Lower leg skin (tissue), 3 donors: ENCODE data around the gene DLG2.

Experiments used
- POLR2A ChIP-seq, 2 donors: fragments of 450-650 bp; IDR thresholded peaks; one replicate each; pipeline ENCODE4 v1.6.1; 2016 to 2017; ENCODE audit warnings: antibody characterized with exemption in 2 of 2, mild to moderate bottlenecking in 1 of 2, moderate library complexity in 1 of 2
- TF ChIP-seq, protein P1 (sequence below), 3 donors: fragments of 450-650 bp; IDR thresholded peaks; one replicate each; pipeline ENCODE4 v1.5.1; 2016; ENCODE audit warnings: antibody characterized with exemption in 3 of 3, mild to moderate bottlenecking in 3 of 3, moderate library complexity in 2 of 3

DNA sequence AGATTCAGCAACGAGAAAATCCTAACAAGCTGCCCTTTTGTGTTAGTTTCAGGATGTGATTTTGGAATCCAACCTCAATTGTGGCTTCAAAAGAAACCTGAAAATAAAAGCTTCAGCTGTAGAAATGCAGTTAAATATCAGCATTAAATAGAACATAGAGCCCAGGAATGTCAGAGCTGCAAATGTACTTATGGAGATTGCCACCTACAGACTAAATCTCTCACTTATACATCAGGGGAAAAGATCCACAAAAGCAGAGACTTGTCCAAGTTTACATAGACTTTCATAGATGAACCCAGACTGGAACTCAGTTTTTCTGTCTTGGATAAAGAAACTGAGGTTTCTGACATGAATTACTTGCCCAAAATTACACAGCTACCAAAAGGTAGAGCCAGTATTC, 446.6 kb downstream of the DLG2 start:
- TF ChIP-seq, protein P1, sequence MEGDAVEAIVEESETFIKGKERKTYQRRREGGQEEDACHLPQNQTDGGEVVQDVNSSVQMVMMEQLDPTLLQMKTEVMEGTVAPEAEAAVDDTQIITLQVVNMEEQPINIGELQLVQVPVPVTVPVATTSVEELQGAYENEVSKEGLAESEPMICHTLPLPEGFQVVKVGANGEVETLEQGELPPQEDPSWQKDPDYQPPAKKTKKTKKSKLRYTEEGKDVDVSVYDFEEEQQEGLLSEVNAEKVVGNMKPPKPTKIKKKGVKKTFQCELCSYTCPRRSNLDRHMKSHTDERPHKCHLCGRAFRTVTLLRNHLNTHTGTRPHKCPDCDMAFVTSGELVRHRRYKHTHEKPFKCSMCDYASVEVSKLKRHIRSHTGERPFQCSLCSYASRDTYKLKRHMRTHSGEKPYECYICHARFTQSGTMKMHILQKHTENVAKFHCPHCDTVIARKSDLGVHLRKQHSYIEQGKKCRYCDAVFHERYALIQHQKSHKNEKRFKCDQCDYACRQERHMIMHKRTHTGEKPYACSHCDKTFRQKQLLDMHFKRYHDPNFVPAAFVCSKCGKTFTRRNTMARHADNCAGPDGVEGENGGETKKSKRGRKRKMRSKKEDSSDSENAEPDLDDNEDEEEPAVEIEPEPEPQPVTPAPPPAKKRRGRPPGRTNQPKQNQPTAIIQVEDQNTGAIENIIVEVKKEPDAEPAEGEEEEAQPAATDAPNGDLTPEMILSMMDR (IDR thresholded peaks at IDR 0.05), result no peak
- TF ChIP-seq POLR2A (IDR thresholded peaks at IDR 0.05), result no peak
